Tibial artery (tissue), 4 donors: ENCODE data around the gene NECTIN1.

Experiments used
- DNase-seq, 2 donors: peaks; one replicate each; pipeline ENCODE4 v3.0.0-alpha.2; 2019
- H3K27ac ChIP-seq, 2 donors: fragments of 200-600 bp; sonication (generic) in 1 of 2; 1 replicate in 1 of 2; 2 replicates in 1 of 2; pipeline ENCODE4 v1.5.1; 2018 to 2019; ENCODE audit warnings: mild to moderate bottlenecking in 1 of 2
- H3K27me3 ChIP-seq, 2 donors: fragments of 200-600 bp; sonication (generic) in 1 of 2; one replicate each; pipeline versions ENCODE4 v1.5.1 to v1.6.0; 2016 to 2019
- H3K36me3 ChIP-seq, 3 donors: fragments of 200-600 bp; sonication (generic) in 2 of 3; one replicate each; pipeline ENCODE4 v1.5.1; 2016 to 2019; ENCODE audit warnings: mild to moderate bottlenecking in 2 of 3
- H3K4me1 ChIP-seq, 4 donors: fragments of 200-600 bp; sonication (generic) in 2 of 4; 1 replicate in 3 of 4; 2 replicates in 1 of 4; pipeline ENCODE4 v1.5.1; 2016 to 2019
- H3K4me3 ChIP-seq, 2 donors: fragments of 200-600 bp; sonication (generic) in 1 of 2; 1 replicate in 1 of 2; 2 replicates in 1 of 2; pipeline ENCODE4 v1.5.1; 2018 to 2019; ENCODE audit warnings: mild to moderate bottlenecking in 2 of 2
- H3K9me3 ChIP-seq, 3 donors: fragments of 200-600 bp; sonication (generic) in 1 of 3; one replicate each; pipeline ENCODE4 v1.5.1; 2016 to 2019
- CTCF ChIP-seq, 2 experiments: fragments of 200-600 bp in 1 of 2; fragments of 450-650 bp in 1 of 2; IDR thresholded peaks; one replicate each; pipeline ENCODE4 v1.5.1; 2017 to 2019; ENCODE audit warnings: antibody characterized with exemption in 2 of 2, mild to moderate bottlenecking in 1 of 2, moderate library complexity in 1 of 2
- intact Hi-C: fragments of 100-400 bp; cut with DNase I; formaldehyde crosslinking; loops from one replicate; pipeline ENCODE4 v1.15.0; 2023; ENCODE audit warnings: low total_unique reads

Gene NECTIN1

DNA sequence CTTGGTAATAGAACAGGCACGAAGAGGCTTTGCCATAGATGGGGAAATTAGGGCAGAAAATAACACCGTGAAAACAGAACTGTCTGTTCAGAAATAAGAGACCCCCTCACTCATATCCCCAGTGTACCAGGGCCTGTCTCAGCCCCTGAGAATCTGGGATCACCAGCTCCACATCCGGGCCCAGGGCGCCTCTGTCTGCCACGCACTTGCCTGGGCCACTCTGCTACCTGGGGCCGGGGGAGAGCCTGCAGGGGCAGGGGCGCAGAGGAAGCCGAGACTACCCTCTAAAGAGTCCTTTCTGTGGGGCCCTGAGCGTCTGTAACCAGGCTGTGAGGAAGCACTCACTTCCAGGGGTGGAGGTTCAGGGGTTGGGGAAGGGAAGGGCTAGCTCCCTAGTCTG, 19.8 kb downstream of the NECTIN1 start:
- no peak overlapping the region for H3K27ac ChIP-seq
- no peaks in the 10 kb centered on the region for H3K9me3 ChIP-seq
- H3K4me1 ChIP-seq = peaks cover 0 to 6% (median 0%) of the 10 kb centered on the region in 4 donors
- intact Hi-C loops = no loop called here
- DNase-seq = no peak
- no peak overlapping the region for H3K4me3 ChIP-seq
- H3K36me3 ChIP-seq = no peaks in the 10 kb centered on the region
- no peak for TF ChIP-seq CTCF (IDR thresholded peaks at IDR 0.05)
- no peaks in the 10 kb centered on the region for H3K27me3 ChIP-seq

- no peaks in the 10 kb centered on the region for H3K9me3 ChIP-seq
- TF ChIP-seq CTCF (IDR thresholded peaks at IDR 0.05) = no peak
- H3K36me3 ChIP-seq = no peaks in the 10 kb centered on the region
- DNase-seq = no peak
- intact Hi-C loops = no loop called here
- H3K4me1 ChIP-seq = peaks cover 0 to 6% (median 0%) of the 10 kb centered on the region in 4 donors
- no peaks in the 10 kb centered on the region for H3K27me3 ChIP-seq
- H3K27ac ChIP-seq = no peak overlapping the region
- no peak overlapping the region for H3K4me3 ChIP-seq
Observed at GRCh38 chr11:119708384-119708783, 20.6 kb downstream of the NECTIN1 start.

DNA sequence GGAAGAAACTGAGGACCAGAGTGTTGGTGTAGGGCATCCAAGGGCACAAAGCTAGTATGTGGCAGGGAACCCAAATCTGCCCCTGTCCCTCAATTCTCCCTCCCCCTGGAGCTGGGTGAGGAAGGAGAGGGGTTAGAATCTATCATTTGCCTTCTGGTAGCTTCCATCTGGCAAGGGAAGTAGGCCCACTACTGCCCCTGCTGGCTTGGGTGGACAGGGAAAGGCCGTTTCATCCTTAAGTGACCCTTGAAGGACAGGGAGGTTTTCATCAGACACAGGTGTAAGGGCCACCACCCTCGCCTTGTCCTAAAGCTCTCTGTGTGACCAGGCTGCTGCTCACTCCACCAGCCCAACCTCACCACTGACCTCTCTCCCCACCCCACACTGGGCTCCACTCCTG, 22.1 kb downstream of the NECTIN1 start:
- intact Hi-C loops = no loop called here
- Histone ChIP-seq H3K27me3 (no peaks in the 10 kb centered on the region), H3K9me3 (no peaks in the 10 kb centered on the region), H3K36me3 (no peaks in the 10 kb centered on the region), H3K4me1 (peaks cover 0 to 3% (median 0%) of the 10 kb centered on the region in 4 donors), H3K27ac (no peak overlapping the region), H3K4me3 (no peak overlapping the region)
- TF ChIP-seq CTCF (IDR thresholded peaks at IDR 0.05) = no peak
- DNase-seq = no peak

DNA sequence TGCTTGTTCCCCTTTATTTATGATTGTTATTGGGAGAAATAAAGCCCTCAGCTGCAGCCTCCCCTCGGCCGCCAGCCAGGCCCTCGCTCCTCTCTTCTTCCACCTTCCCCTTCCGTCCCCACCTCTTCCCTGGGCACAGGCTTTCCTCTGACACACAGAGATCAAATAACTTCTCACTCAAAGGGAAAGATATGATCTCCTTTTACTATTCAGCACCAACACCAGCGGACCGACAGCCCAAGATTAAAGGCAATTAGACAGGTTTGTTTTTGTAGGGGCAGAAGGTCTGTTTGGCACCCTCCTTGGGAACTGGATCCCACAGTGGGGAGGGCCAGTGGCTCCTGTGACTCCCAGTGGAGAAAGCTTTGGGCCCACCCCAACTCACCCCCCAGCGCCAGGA, 23.0 kb downstream of the NECTIN1 start:
- Histone ChIP-seq H3K4me3 (no peak overlapping the region), H3K27me3 (no peaks in the 10 kb centered on the region), H3K27ac (no peak overlapping the region), H3K9me3 (no peaks in the 10 kb centered on the region), H3K4me1 (no peaks in the 10 kb centered on the region), H3K36me3 (no peaks in the 10 kb centered on the region)
- intact Hi-C loops = no loop called here
- TF ChIP-seq CTCF (IDR thresholded peaks at IDR 0.05) = no peak
- DNase-seq = no peak

- Histone ChIP-seq H3K27ac (no peak overlapping the region), H3K4me3 (no peak overlapping the region), H3K4me1 (no peaks in the 10 kb centered on the region), H3K27me3 (no peaks in the 10 kb centered on the region), H3K36me3 (no peaks in the 10 kb centered on the region), H3K9me3 (no peaks in the 10 kb centered on the region)
- no peak for DNase-seq
- intact Hi-C loops = no loop called here
- no peak for TF ChIP-seq CTCF (IDR thresholded peaks at IDR 0.05)
Observed at GRCh38 chr11:119705362-119705761, 23.6 kb downstream of the NECTIN1 start.

- no peak for TF ChIP-seq CTCF (IDR thresholded peaks at IDR 0.05)
- no peak overlapping the region for H3K27ac ChIP-seq
- H3K4me1 ChIP-seq = peaks cover 0 to 4% (median 1%) of the 10 kb centered on the region in 4 donors
- no peak for DNase-seq
- H3K4me3 ChIP-seq = no peak overlapping the region
- H3K36me3 ChIP-seq = no peaks in the 10 kb centered on the region
- no peaks in the 10 kb centered on the region for H3K9me3 ChIP-seq
- intact Hi-C loops = no loop called here
- no peaks in the 10 kb centered on the region for H3K27me3 ChIP-seq
Observed at GRCh38 chr11:119704849-119705248, 24.2 kb downstream of the NECTIN1 start.
